ENCODE measurements around the gene CCL11. TPM values are rescaled to one million over a fixed set of nuclear protein-coding genes. Genes with fewer than 3 reads are reported as not detected.
A peak's percentile ranks its signal among the peaks of the same experiment; 100 is the strongest.
"Not testable (repeated sequence)": the region's sequence is repeated elsewhere in the genome, so short reads cannot be mapped to it uniquely, and the experiment has no call there.

The CCL11 gene
- total RNA-seq, 2 donors from 2014 or later, result 1.2 to 4.9 TPM

DNA sequence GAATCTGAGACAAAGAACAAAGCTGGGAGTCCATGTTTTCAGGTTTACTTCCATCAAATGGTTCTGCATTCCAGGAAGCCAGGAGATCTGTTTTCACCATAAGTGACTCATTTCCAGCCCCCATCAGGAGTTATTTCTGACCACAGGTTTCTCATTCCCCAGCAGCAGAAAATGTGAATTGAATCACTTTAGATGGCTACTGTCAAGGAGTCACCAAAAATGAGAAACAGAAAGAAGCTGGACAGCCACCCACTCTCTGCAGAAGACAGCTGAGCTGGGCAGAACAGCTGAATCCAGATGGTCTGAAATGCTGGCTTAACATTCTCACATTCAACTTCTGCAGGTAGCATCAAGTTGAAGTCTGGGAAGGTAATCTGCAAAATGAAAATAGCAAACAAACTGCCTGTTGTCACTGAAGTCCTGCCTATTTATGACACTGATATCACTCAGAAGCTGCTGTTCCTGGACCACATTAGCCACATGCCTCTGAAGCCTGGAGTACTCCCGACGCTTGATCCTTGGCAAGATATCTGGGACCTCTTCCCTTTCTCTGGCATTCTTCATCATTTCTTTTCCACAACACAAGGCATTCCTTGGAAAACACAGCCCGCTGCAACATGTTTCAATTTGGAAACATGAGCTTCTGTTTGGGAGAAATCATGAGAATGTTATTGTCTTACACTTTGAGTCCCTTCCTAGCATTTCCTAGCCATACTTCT lies 15.3 kb downstream of the CCL11 start:
- intact Hi-C loops (cut with DNase I, micrococcal nuclease), result no loop called here
- no peak for DNase-seq
- ATAC-seq, result no peak

DNA sequence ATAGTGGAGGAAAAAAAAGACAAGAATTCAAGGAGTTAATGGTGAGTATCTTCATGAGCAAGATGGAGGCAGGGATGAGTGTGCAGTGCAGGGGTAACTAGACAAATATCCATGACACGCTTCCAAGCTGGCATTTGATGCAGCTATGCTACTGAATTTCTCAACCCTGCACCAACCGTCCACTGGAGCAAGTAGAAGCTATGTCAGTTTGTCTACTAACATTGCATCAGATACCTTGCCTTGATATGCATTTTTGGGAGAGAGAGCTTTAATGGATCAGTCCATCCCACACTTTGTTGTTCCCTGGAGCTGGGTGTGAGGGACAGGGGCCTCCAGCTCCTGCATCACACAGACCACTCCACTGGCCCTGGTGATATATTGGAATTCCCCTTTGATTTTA lies 16.4 kb downstream of the CCL11 start:
- intact Hi-C loops (cut with DNase I, micrococcal nuclease), result no loop called here
- no peak for ATAC-seq
- DNase-seq, result no peak

DNA sequence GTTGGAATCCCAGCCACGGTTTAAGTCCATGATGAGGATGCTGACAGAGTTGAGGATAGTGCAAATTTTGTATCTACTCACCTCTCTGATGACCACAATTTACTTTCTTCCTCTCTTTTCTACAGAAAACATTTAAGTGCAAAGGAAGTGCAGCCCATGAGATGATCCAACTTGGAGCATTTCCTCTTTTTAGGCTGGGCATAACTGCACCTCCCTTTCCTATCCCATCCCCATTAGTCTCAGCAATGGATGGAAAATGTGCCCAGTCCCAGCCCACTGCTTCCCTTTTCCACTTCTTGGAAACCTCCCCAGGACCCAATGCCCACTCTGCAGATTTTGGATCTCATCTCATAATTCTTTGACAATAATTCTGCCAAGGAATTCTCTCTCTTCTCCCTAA lies 17.1 kb downstream of the CCL11 start:
- DNase-seq, result no peak
- ATAC-seq, result no peak
- intact Hi-C loops (cut with DNase I, micrococcal nuclease), result no loop called here

DNA sequence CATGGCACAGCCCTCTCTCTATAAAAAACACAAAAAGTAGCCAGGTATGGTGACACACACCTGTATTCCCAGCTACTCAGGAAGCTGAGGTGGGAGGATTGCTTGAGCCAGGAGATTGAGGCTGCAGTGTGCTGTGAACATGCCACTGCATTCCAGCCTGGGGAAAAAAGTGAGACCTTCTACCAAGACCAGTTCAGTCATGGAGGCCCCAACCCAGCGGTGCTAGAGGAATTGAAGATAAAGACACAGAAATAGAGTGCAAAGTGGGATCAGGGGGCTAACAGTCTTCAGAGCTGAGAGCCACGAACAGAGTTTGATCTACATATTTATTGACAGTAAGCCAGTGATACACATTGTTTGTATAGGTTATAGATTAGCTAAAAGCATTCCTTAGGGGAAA lies 18.1 kb downstream of the CCL11 start:
- DNase-seq (no peak), ATAC-seq (no peak)
- intact Hi-C loops (cut with DNase I, micrococcal nuclease), result no loop called here

DNA sequence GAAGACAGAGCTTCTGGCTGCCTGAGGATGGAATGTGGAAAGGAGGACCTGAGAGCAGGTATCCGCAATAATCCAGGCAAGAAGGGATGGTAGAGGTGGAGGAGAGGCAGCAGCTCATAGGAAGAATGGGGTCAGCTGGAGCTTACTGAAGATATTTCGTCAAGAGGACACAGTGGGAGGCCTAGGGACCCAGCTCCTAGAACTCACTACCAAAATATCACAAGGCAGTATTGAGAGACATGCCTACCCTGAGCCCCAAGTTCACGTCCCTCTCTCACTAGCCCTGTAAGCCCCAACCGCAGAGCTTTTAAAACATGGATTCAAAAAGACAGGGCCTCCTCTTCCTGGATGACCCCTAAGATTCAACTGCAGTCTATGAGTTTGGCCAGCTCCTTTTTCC lies 19.5 kb downstream of the CCL11 start:
- ATAC-seq (no peak), DNase-seq (no peak)
- intact Hi-C loops (cut with DNase I, micrococcal nuclease), result no loop called here

DNA sequence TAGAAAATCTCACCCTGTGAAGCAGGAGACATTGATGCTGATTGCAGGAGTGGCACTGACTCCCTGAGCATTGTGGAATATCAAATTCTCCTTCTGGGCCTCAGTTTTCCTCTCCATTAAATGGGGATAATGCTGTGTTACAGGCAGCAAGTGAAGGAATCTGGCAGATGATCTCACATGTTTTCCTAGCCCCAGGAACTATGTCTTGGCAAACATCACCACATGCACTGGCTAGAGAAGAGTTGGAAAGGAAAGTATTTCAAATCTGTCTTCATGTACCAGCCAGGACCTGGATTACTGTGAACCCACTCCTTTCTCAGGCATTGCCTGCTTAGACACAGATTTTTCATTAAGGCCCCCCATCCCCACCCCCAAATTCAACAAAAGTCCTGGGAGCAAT lies 20.1 kb downstream of the CCL11 start:
- ATAC-seq (no peak), DNase-seq (no peak)
- intact Hi-C loops (cut with DNase I, micrococcal nuclease), result no loop called here

DNA sequence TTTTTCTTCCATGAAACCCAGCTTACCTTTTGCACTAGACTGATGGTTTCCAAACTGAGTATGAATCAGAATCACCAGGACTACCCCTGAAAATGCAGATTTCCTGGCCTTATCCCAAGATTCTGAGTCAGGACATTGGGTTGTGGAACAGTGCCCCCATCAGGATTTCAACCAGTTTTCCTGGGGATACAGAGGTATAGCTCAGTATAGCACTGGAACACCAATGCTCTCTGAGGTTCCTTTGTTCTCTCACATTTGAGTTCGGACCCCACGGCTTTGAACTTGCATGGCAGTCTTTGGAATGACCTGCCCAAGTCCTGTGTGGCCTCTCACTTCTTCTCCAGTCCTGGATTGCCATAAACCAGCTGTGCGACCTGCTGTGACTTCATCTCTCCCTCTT lies 20.9 kb downstream of the CCL11 start:
- DNase-seq, result no peak
- intact Hi-C loops (cut with DNase I, micrococcal nuclease), result no loop called here

DNA sequence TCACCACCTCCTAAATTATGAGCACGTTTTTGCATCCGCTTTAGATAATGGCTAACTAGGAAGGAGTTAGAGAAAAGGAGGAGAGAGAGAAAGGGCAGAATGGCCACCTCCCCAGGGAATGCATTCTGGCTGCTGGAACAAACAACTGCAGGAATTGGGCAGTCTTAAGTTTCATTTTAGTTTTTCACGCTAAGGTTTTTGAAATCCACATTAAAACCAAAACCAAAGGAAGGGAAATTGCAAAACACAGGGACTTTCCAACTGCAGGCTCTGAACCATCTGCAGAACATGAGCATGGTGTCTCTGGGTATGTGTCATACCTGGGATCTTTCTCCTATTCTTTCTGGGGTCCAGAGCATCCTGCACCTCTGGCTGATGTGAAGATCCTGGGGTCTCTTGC lies 21.6 kb downstream of the CCL11 start:
- ATAC-seq (no peak), DNase-seq (no peak)
- intact Hi-C loops (cut with DNase I, micrococcal nuclease), result no loop called here

More for the DNA sequence above, 20.9 kb downstream of the CCL11 start:
- ATAC-seq, result no peak

DNA sequence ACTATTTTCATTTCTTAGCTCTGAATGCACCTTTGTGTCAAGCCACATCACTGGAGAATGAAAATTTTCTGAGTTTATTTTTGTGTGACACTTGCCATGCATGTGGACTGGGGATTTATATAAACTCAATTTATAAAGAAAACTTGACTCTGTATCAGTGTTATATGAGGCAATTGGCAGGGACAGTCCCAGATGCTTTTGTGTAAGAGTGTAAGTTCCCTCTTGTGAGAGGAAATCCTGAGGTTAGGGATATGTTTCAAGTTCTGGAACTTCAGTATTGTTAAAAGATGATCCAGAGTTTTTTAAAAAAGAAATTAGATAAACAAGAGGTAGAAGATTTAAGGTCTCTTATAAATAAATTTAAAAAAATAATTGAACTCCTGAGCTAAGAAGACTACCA lies 22.8 kb downstream of the CCL11 start:
- ATAC-seq (no peak), DNase-seq (no peak)
- intact Hi-C loops (cut with DNase I, micrococcal nuclease), result no loop called here

DNA sequence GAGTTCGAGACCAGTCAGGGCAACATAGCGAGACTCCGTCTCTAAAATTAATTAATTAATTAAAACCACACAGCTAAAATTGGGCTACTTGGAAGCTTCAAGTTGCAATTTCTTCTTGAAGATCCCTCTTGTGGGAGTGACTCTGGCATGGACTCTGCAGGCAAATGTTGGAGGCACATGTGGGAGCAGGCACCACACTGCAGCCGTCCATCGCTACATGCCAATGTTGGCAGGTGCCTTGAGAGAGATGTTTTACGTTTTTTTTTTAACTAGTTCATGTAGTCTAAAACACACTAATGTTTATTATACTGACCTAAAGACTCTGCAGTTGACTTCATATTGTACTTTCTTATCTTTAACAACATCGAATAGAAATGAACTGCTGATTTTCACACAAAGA lies 25.7 kb downstream of the CCL11 start:
- ATAC-seq (no peak), DNase-seq (no peak)
- intact Hi-C loops (cut with DNase I, micrococcal nuclease), result no loop called here

DNA sequence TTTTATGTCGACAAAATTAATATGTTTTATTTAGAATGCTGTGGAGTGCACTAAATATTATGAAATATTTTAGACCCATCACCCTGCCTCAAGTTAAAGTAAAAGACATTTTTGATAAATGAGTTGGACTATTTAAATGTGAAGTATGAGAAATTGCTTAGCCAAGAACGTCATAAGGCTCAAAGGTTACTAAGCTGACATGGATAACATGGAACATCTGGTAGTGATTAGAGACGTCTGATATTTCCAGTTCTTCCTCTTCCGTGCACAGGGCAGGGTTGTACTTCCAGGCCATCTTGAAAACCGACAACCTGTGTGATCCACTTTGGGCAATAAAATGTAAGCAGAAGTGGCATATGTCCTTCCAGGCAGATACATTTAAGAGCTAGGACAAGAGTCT lies 26.5 kb downstream of the CCL11 start:
- ATAC-seq, result no peak

DNA sequence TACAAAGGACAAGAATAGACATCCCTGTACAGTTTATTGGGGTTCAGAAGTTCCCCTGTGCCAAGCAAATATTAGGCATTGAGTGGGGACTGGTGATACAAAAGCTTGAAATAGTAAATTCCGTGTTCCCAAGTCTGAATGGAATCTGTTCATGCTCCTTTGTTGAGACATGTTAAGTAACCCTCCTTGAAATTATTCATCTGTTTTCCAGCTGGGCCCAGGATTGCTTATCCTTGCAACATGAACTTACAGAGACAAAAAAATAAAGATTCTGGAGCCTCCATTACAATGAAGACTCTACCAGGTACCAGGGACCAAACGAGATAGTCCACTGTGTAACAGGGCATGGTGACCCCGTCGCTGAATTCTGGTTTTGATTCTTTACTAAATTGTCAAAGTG lies 27.6 kb downstream of the CCL11 start:
- ATAC-seq (no peak), DNase-seq (no peak)
- intact Hi-C loops (cut with DNase I, micrococcal nuclease), result no loop called here

More for the DNA sequence above, 26.5 kb downstream of the CCL11 start:
- intact Hi-C loops (cut with DNase I, micrococcal nuclease), result no loop called here
- no peak for DNase-seq

DNA sequence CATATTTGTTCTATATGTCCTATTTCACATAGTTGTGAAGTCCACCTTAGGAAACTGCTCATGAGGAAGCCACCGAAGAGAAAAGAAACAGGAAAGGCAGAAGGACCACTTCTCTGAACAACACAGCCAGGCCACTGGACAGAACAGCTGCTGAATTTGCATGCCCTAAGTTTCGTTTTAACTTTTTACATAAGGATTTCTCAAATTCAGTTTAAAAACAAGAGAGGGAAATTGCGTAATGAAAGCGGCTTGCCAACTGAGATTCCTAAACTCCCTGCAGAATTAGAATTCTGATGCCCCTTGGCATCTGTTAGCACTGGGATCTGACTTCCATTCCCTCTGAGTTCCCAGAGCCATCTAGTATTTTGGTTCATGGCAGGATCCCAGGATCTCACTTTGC lies 28.7 kb downstream of the CCL11 start:
- no peak for ATAC-seq
- DNase-seq, result peak in 1 of 2 donors; percentile 32
- intact Hi-C loops (cut with DNase I, micrococcal nuclease), result no loop called here

DNA sequence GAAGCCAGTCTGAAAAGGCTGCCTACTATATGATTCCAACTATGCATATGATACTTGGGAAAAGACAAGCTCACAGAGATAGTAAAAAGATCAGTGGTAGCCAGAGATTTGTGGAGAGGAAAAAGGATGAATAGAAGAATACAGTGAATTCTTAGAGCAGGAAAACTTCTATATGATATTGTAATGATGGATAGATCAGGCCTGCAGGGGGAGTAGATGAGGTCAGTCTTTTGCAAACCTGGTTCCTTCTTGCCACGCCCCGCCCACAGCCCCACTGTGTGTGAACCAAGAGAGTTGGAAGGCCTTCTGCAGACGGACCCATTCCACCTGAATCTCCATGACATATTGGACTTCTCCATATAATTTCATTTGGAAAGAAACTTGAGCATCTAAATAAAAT lies 32.9 kb downstream of the CCL11 start:
- ATAC-seq, result no peak
- intact Hi-C loops (cut with DNase I, micrococcal nuclease), result no loop called here
- DNase-seq, result no peak

DNA sequence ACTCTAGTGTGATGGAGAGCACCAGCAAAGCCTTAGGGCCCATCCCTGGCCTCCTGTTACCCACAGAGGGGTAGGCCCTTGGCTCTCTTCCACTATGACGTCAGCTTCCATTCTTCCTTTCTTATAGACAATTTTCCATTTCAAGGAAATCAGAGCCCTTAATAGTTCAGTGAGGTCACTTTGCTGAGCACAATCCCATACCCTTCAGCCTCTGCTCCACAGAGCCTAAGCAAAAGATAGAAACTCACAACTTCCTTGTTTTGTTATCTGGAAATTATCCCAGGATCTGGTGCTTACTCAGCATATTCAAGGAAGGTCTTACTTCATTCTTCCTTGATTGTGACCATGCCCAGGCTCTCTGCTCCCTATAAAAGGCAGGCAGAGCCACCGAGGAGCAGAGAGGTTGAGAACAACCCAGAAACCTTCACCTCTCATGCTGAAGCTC lies 33.5 kb downstream of the CCL11 start, which contains the start of gene CCL8:
Gene CCL8 (plus strand): TSS at position 397 of the 445 bp plus-strand sequence. CDS start 67 bp downstream, outside the sequence.
- DNase-seq (no peak), ATAC-seq (no peak)
- intact Hi-C loops (cut with DNase I, micrococcal nuclease), result no loop called here

DNA sequence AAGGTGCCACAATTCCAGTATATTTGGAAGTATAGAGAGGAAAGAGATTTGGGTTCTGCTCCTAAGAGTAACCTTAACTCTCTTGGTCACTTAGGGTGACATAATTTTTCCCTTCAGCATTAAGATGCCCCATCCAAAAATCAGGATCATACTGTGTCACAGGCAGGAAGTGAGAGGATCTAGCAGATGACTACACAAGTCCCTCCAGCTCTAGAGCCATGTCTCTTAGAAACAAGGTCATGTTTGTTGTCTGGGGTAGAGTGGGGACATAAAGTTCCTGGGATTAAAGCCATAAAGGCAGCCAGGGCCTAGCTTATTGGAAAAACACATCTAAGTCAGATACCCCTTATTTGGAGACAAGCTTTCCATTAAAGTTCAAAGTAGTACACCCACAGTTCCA lies 36.4 kb downstream of the CCL11 start:
- ATAC-seq, result no peak
- DNase-seq, result no peak
- intact Hi-C loops (cut with DNase I, micrococcal nuclease), result no loop called here

DNA sequence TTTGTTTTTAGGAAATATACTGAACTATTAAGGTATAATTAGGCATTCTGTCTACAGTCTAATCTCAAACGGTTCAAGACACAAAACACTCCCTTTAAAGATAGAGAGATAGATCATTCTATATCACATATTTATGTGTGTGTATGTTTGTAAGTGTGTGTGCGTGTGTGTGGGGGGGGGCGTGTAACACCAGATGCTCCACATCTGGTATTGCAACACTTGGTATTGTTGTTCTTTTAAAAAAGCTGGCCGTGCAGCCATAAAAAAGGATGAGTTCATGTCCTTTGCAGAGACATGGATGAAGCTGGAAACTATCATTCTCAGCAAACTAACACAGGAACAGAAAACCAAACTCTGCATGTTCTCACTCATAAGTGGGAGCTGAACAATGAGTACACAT lies 42.0 kb downstream of the CCL11 start:
- DNase-seq; intact Hi-C loops (cut with DNase I, micrococcal nuclease); ATAC-seq: not testable (repeated sequence)

DNA sequence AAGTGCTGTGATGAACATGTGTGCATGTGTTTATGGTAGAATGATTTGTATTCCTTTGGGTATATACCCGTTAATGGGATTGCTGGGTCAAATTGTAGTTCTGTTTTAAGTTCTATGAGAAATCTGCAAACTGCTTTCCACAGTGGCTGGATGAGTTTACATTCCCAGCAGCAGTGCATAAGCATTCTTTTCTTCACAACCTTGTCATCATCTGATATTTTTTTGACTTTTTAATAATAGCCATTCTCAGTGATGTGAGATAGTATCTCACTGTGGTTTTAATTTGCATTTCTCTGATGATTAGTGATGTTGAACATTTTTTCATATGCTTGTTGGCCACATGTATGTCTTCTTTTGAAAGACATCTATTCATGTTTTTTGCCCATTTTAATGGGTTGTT lies 52.2 kb downstream of the CCL11 start:
- DNase-seq (no peak), ATAC-seq (no peak)
- intact Hi-C loops (cut with DNase I, micrococcal nuclease), result no loop called here
